GM19043 (cell line): ENCODE results near the gene ARL4A.
A peak's percentile ranks its signal among the peaks of the same experiment; 100 is the strongest.
"Not testable (repeated sequence)": the region's sequence is repeated elsewhere in the genome, so short reads cannot be mapped to it uniquely, and the experiment has no call there.

Experiments used
- ATAC-seq: cut with Tn5 transposase; IDR thresholded peaks from one replicate; pipeline ENCODE4 v1.9.1; 2021; ENCODE audit warnings: low read depth; ENCODE audit not compliant: unreplicated experiment

The ARL4A gene, protein sequence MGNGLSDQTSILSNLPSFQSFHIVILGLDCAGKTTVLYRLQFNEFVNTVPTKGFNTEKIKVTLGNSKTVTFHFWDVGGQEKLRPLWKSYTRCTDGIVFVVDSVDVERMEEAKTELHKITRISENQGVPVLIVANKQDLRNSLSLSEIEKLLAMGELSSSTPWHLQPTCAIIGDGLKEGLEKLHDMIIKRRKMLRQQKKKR

DNA sequence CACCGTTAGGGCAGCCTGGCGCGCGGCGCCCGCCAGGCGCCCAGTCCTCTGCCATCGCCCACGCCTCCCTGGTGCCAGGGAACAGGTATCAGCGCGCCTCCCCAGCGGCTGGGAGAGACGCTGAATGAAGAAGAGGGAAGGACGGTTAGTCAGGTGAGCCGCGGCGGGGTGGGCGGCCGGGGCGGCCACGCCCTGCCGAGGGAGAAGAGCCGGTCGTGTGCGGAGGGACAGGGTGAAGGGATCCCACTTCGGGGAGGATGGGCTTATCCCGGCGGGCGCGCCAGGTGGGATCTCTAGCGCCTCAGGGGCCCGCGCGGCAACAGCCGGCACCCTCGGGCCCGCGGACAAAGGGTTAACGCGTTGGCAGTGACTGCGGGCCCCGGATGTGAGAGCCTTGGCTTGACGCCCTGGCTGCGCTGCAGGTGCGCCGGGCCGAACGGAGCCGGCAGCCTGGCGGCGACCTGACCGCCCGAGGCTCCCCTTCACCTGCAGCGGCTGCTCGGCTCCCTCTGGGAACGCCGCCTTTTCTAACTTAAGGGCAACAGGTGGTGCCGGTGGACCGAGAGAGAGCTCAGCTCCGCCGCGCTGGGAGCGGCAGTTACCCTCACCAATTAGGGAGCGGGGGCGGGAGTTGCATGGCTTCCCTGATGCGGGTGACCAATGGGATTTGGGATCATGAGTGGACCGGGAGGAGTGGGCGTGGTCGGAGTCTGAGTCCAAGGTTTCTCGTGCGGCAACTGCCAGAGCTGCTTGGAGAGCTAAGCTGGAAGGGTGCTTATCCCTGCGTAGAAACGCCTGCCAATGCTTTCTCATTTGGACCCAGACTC is at the start of gene ARL4A:
TSS of gene ARL4A (plus strand) at position 743 of the 827 bp plus-strand sequence. CDS start 622 bp downstream, outside the sequence.
- peak; percentile 84 for ATAC-seq

DNA sequence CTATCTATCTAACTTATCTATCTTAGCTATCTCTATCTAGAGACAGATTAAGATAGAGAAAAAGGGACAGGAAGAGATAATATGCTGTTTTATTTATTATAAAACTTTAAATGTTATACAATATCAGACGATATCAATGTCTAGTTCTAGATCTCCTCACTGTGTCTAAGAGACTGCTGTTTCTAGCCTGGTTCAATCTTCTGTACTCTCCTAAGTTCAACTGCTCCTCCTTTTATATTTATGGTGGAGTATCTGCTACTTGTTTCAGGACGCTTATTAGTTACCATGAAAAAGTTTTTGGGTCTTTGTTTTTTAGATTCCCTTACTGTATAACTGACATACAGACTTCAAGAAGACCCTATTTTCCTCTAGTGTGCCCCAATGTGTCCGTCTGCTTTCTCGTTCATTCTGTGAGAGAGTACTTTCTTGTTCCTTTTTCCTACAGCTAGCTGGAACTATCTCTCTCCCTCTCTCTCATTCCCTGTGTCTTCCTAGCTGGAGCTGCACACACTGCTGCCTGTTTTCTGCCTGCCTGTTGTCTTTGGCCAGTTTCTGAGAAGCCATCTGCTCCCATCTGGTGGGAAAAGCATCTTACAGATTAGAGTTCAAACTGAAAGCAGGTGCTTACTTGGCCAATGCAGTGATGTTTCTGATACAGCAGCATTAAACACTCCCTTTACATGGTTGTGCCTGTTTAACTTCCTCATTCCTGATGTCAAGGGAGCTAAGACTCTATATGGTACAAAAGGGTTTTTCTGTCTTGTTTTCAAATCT is 49.4 kb upstream of the ARL4A start:
- ATAC-seq = peak; percentile 48

DNA sequence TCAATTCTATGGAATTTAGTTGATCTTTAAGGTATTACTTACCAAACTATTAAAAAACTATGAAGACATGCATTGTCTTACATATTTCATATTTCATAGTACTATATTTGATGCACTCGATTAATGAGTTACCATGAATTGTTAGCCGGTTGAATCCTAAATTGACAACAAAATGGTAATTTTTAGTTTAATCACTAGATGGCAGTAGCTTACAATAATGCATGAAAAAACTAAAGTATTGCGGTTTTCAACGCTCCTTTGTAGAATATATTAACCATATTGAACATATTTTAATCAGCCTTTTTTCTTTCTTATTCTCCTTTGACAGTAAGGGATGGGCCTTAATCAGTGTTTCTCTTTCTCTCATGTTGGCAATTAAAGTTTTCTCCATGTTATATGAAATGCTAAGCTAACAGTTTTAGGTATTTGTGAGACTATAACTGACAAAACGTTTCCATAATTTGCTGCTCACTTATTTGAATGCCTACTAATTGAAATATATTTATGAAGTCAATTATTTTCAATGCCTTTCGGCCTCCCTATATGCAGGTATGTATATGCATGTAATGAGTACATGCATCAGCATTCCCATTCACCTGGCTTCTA is 48.5 kb upstream of the ARL4A start:
- ATAC-seq = no peak

DNA sequence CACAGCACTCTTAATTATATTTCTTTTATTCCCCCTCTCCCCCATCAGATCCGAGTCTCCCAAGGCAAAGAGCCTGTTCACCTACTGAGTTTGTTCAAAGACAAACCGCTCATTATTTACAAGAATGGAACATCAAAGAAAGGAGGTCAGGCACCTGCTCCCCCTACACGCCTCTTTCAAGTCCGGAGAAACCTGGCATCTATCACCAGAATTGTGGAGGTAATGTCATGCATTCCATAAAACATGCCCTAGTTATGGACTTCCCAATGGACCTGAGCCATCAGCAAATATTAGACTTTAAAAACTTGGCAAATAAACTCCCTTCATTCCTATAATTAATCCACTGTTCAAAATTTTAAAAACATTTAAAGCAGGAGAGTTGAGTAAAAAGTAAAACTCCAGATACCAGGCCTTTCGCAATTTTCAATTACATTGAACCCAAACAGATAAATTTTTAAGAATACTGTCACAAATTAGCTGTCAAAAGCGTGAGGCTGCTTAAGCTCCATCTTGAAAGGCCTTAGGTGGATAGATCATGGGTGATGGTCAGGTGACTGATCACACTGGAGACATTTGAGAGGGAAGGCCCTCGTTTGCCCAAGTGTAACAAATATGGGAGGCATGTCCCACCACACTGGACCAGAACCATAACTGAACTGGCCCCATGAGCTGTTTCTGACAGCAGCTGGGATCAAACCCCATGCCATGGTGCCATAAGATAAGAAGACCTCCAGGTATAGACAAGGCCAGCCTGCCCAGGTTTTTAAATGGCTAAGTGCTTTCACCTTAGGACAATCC is 46.9 kb upstream of the ARL4A start:
- no peak for ATAC-seq

DNA sequence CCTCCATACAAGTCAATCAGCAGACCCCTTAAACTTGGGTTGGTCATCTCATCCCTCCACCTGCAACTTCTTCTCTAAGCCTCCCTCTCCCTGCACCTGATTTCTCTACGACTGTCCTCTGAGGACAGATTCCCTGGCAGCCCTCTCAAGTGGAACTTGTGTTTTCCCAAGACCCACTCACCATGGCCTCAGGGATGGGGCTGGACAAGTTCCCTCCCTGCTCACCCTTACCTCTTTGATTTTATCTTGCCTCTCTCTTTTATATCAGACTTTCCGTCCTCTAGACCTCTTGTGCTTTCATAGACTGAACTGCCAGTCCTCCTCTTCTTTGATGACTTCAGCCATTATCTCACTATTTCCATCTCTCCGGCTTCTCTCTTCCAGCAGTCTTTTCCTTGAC is 46.2 kb upstream of the ARL4A start:
- ATAC-seq = no peak

DNA sequence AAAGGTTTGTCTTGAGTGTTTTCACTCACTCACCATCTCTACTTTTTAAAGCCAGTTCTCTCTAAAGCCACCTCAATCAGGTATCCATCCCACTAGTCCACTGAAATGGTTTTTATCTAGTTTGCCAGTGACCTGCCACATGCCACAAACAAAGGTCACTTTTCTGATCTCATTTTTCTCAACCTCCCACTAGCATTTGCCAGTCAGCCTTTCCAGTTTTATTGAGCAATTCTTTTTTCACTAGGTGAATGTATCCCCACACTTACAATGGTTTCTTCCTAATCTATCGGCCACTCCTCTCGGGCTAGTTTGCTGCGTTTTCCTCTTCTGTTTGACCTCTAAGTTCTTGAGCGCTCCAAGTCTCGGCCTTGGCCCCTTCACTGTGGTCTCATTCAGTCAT is 44.9 kb upstream of the ARL4A start:
- no peak for ATAC-seq

DNA sequence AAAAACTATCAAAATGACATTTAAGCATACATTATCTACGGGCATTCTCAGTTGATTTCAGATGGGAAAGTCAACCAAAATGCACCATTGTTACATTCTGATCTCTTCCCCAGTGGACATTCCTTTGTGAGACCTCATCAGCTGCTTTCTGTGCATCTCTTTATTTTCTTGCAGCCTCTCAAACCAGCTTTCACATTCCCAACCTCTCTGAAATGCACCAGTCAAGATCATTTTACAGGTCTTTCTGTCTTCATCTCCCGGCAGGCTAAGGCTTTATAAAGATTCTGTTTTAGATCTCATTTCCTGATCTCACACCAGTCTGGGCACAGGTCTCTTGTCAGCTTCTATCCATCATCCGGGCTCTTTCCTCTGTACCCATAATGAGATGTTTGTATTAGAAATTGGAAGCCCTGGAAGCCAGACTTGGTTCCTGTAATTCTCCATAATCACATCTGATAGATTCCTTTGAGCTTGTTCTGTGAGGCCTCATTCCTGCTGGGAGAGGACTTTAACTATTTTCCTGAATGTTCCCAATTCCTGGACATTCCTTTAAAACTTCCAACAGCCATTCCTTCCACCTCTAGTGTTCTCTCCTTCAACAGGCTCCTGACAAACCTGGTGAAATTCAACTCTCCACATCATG is 44.3 kb upstream of the ARL4A start:
- ATAC-seq = no peak

DNA sequence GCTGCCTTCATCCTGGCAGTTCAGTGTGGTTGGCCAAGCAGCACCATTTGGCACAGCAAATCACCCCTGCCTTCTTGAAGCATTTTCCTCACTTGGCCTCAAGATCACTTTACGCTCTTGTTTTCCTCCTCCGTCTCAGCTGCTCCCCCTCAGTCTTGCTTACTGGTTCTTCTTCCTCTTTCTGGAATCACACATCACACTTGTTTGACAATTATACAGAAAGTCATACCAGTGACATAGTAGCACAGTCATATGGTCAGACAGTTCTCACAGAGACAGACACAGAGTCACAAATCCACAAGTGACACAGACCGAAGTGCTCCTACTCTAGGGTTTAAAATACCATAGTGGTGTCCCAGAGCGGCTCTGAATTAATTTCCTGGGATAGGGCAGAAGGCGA is 43.8 kb upstream of the ARL4A start:
- no peak for ATAC-seq

DNA sequence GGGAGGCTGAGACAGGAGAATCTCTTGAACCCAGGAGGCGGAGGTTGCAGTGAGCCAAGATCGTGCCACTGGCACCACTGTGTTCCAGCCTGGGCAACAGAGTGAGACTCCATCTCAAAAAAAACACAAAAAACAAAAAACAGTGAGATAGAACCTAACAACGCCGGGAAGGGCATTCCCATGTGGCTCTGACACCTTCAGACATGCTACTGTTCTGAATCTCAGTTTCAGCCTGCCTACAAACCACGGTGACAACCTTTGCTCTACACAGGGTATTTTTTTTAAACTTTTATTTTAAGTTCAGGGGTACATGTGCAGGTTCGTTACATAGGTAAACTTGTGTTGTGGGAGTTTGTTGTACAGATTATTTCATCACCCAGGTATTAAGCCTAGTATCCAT is 42.2 kb upstream of the ARL4A start:
- ATAC-seq = not testable (repeated sequence)

DNA sequence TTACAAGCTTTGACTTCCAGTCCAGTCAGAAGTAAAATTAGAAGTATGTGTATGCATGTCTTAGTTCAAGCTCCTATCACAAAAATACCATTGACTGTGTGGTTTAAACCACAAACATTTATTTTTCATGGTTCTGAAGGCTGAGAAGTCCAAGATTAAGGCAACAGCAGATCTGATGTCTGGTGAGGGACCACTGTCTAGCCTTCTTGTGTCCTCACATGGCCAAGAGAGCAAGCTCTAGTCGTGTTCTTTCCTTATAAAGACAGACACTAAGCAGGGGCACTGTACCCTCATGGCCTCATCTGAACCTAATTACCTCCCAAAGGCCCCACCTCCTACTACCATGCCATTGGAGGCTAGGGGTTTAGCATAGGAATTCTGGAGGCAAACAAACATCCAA is 41.3 kb upstream of the ARL4A start:
- no peak for ATAC-seq

DNA sequence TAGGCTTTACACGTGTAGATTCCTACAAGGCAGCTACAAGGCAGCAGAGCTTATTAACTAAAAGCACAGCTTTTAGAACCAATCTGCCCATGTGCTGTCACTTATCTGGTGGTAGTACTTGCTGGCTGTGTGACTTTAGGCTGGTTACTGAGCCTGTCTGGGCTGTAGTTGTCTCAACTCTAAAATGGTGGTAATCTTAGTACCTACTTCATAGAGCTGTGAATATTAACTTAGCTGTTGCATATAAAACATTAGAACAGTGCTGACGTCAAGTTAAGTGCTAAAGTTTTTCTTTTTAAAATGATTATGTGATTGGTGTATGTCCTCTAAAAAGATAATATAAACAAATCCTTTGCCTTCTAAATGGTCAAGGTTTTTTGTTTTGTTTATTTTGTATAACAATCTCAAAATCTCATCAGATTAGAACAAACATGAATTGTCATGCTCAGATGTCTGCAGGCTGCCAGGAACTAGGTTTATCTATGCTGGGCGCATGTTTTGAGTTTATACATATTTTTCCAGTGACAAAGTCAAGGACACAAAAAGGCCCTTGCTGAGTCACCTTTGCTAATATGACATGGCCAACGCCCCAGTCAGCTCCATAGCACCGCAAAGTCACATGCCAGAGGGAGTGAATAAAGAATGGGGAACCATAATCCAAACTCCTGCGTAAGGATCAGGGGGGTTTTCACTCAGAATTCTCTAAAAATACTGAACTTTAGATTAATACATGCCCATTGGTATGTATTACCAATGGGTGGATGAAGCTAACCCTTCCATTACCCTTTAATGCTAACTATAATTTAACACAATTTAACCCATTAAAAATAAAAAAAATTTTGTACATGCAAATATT is 39.8 kb upstream of the ARL4A start:
- ATAC-seq = no peak

DNA sequence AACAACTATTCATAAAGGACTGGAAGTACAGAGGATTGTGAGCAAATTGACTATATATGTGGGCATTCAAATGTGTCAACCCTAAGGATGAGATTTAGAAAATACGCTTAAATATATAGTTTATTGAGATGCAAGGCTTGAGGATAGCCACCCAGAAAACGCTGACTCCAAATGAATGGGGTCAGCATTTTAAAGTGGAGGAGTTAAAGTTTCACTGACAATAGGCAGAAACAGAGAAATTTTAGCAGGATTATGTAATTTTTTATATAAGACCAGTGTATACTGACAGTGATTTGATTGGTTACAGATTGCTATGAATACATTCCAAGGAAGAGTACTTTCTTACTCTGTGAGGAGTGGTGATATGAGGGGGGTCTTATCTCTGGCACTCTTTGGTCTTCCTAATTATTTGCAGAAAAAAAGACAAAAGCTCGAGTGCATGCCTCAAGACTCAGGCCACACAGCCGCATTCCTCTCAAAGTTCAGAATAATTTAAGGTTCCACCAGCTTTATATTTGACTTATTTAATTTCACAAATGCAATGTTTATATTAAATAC is 38.6 kb upstream of the ARL4A start:
- ATAC-seq = no peak

DNA sequence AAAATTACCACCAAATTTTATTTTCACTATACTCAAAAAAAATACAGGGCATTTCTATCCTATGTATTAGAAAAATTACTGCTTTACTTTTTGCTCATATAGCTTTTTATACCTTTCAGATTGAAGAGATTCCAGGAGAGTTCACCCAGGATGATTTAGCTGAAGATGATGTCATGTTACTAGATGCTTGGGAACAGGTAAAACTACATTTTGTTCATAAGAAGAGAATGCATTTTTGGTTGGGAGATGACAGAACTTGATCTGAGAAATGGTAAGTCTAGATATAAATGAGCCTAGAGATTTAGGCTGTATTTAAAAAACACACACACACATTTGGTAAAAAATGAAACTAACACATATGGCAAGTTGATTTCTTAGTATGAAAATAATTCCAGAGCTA is 38.1 kb upstream of the ARL4A start:
- no peak for ATAC-seq

DNA sequence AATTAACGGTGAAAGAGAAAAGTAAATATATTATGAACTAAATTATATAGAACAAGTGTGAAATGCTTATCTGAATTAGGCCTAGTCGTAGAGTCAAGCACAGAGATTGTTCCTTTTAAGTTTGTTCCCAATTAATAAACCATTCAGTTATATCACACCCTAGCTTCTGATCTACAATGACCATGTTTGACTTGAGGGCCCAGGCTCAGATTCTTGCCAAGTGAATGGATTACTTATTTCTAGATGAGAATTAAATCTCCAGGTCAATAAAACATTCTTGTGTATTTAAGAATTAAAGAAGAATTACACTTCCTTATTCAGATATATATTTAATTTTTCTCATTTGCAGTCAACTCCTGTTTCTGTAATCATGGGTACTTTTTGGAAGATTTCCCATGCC is 37.4 kb upstream of the ARL4A start:
- ATAC-seq = no peak

DNA sequence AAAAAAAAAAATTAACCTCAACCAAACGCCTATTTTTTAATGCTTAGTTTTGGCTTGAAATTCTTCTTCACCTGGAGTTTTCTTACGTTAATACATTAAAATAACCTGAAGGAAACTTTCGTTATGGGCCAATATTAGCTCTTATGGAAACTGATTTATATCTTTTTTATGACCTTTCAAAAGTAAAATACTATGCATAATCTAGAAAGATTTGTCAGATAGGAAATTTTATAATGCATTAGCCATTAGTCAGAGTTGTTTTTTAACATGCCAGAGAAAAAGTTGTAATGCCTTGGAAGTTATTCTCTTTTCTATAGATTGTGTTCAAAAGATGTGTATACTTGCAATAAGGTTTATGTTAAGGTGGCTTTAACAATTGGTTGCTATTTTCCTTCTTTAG is 34.3 kb upstream of the ARL4A start:
- no peak for ATAC-seq

DNA sequence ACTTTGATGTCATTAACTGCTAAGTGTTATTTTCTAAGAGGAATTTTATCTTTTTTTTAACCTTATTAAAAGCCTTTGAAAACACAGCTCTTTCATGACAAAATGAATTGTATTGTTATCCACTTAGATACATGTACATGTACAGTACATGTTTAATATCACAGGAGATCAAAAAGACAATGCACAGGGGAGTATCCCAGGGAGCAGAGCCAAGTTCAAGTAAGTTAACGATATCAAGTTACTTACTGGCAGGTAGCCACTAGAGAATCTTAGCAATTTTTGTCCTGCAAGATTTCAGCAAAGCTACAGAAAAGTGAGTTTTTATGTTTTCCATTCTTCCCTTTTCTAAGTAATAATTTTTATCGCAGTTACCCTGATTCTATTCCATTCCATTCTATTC is 33.9 kb upstream of the ARL4A start:
- no peak for ATAC-seq

DNA sequence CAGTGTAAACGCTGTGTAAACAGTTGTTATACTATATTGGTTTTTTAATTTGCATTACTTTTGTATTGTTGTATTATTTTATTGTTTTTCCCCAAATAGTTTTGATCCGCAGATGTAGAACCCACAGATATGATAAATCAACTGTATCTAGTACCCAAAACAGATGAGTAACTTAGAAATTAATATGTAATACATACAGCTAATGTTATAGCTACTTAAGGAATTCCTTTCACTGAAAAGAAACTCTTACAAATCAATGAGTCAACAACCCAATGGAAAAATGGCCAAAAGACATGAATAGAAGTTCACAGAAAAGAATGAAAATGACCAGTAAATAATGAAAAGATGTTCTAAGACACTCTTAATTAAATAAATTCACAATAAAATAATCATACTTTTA is 32.3 kb upstream of the ARL4A start:
- ATAC-seq = no peak

DNA sequence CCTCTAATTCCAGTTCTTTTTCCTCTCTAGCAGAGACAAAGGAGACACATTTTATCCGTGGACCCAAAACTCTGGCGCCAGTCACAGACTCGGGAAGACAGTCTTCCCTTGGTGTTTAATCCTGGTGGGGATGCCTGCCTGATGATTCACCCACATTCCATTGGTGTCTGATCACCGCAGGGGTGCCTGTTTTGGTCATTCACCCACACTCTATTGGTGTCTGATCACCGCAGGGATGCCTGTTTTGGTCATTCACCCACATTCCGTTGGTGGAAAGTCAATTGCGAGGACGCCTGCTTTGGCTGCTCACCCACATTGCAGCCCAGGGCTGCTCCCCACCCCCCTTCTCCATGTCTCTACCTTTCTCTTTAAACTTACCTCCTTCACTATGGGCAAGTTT is 27.0 kb upstream of the ARL4A start:
- not testable (repeated sequence) for ATAC-seq

DNA sequence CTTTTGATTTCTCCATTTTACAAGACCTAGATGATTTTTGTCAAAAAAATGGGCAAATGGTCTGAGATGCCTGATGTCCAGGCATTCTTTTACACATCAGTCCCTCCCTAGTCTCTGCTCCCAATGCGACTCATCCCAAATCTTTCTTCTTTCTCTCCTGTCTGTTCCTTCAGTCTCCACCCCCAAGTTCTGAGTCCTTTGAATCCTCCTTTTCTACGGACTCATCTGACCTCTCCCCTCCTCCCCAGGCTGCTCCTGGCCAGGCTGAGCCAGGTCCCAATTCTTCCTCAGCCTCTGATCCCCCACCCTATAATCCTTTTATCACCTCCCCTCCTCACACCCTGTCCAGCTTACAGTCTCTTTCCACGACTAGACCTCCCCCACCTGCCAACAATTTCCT is 26.4 kb upstream of the ARL4A start:
- ATAC-seq = not testable (repeated sequence)
